ENCODE measurements around the gene ATP2B3.

ATP2B3 gene

DNA sequence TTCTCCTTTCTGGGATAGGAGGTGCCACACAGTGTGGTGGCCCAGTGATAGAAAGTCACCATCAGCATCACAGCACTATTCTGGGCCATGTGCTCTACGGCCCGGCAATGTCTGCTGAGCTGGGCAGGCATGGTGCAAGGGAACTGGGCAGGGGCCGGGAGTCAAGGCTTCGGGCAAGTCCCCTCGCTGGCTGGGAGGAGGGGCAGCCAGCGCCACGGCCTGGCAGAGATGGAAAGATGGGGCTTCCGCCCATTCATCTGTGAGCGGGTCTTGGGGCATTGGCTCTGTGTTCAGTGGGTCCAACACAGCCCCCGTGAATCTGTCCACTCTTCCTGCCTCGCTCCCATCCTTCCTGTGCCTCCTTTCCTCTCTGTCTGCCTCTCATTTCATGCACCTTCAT is 7.1 kb upstream of the ATP2B3 start:
- H3K4me1 ChIP-seq (ENCODE audit: control insufficient read depth, insufficient read depth, low read length, poor library complexity, severe bottlenecking), result no peaks in the 10 kb centered on the region
- 86 to 92% methylated on average over 6 to 7 of the region's 11 CpGs for WGBS, 2 experiments (ENCODE audit: insufficient coverage in 2 of 2)
- no peak overlapping the region for H3K27ac ChIP-seq (ENCODE audit: low read depth, low read length, severe bottlenecking)
- no peaks in the 10 kb centered on the region for H3K36me3 ChIP-seq (ENCODE audit: control insufficient read depth, insufficient read depth, low read length)
- H3K9me3 ChIP-seq (ENCODE audit: control insufficient read depth, low read length), result no peaks in the 10 kb centered on the region
- no peak overlapping the region for H3K4me3 ChIP-seq (ENCODE audit: extremely low read depth, insufficient read depth, low read length, poor library complexity, severe bottlenecking)

DNA sequence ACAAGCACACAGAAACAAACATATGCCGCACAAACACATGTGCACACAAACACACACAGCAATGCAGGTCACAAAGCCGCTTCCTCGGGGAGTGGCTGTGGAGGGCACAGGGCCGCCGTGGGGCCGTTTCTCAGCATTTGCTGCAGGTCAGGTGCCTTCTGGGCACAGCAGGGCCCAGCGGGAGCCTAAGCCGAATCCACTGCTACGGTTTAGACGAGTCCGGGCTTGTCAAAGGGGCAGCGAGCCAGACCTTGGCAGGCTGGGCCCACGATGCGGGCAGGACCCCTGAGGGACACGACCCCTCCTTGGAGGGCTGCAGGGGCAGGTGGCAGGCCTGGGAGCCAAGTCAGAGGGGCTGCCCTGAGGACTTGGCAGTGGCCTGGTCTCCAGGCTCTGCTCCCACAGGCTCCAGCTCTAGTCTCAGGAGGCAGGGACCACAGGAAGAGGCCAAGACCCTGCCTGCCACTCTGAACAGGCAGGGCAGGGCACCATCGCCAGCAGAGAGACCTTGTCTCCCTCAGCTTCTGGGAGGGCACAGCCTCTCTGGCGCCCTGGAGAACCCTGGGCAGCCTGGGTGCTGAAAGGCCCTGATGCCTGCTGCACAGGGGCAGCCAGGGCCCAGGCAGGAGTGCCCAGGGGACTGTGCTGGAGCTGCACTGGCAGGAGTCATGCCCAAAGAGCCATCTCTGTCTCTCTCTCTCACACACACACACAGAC is 5.5 kb upstream of the ATP2B3 start:
- H3K4me3 ChIP-seq (ENCODE audit: extremely low read depth, insufficient read depth, low read length, poor library complexity, severe bottlenecking), result no peak overlapping the region
- H3K36me3 ChIP-seq (ENCODE audit: control insufficient read depth, insufficient read depth, low read length), result no peaks in the 10 kb centered on the region
- no peaks in the 10 kb centered on the region for H3K9me3 ChIP-seq (ENCODE audit: control insufficient read depth, low read length)
- WGBS, 2 experiments (ENCODE audit: insufficient coverage in 2 of 2), result 88 to 90% methylated on average over 7 to 15 of the region's 17 CpGs
- H3K27ac ChIP-seq (ENCODE audit: low read depth, low read length, severe bottlenecking), result no peak overlapping the region
- no peaks in the 10 kb centered on the region for H3K4me1 ChIP-seq (ENCODE audit: control insufficient read depth, insufficient read depth, low read length, poor library complexity, severe bottlenecking)

DNA sequence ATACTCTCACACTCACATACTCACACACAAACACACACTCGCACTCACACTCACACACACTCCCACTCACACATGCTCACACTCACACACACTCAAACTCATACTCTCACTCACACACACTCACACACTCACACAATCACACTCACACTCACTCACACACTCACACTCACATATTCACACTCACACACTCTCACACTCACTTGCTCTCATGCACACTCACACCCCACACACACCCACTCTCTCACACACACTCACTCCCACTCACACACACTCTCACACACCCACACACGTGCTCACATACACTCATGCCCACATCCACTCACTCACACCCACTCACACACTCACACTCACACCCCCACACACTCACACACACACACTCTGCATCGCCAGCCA is 4.9 kb upstream of the ATP2B3 start:
- Histone ChIP-seq H3K4me3 (ENCODE audit: extremely low read depth, insufficient read depth, low read length, poor library complexity, severe bottlenecking) (no peak overlapping the region), H3K27ac (ENCODE audit: low read depth, low read length, severe bottlenecking) (no peak overlapping the region), H3K9me3 (ENCODE audit: control insufficient read depth, low read length) (no peaks in the 10 kb centered on the region), H3K4me1 (ENCODE audit: control insufficient read depth, insufficient read depth, low read length, poor library complexity, severe bottlenecking) (no peaks in the 10 kb centered on the region), H3K36me3 (ENCODE audit: control insufficient read depth, insufficient read depth, low read length) (no peaks in the 10 kb centered on the region)
- 50 to 80% methylated on average over 1 to 2 of the region's 3 CpGs for WGBS, 2 experiments (ENCODE audit: insufficient coverage in 2 of 2)

DNA sequence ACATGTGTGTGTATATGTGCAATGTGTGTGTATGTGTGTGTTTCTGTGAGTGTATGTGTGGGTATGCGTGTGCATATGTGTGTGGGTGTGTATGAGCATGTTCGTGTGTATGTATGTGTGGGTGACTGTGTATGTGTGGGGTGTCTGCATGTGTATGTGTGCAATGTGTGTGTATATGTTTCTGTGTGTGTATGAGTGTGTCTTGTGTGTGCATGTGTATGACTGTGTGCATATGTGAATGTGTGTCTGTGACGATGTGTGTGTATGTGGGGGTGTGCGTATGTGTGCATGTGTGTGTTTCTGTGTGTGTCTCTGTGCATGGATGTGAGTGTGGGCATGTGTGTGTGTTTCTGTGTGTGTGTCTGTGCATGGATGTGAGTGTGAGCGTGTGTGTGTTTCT is 4.2 kb upstream of the ATP2B3 start:
- H3K9me3 ChIP-seq (ENCODE audit: control insufficient read depth, low read length), result no peaks in the 10 kb centered on the region
- H3K36me3 ChIP-seq (ENCODE audit: control insufficient read depth, insufficient read depth, low read length), result no peaks in the 10 kb centered on the region
- no peaks in the 10 kb centered on the region for H3K4me1 ChIP-seq (ENCODE audit: control insufficient read depth, insufficient read depth, low read length, poor library complexity, severe bottlenecking)
- WGBS, 2 experiments (ENCODE audit: insufficient coverage in 2 of 2), result 61 to 100% methylated on average over 1 to 3 of the region's 5 CpGs
- H3K27ac ChIP-seq (ENCODE audit: low read depth, low read length, severe bottlenecking), result no peak overlapping the region
- no peak overlapping the region for H3K4me3 ChIP-seq (ENCODE audit: extremely low read depth, insufficient read depth, low read length, poor library complexity, severe bottlenecking)

DNA sequence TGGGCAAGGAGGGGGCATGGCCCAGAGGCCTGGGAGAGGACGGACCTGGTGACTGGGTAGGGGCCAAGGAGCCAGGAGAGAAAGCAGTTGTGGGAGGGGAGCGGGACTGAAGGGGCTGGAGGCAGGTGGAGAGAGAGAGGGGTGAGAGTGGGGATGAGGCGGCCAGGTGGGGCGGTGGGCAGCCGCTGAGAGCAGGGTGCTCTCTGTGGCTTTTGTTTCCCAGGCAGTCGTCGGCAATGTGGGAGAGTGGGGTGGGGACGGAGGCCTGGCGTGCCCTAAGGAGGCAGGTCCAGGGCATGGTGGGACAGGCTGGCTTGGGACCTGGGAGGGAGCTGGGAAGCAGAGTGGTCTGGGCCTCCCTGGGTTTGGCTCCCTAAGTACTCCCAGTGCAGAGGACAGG is 3.2 kb upstream of the ATP2B3 start:
- Histone ChIP-seq H3K4me1 (ENCODE audit: control insufficient read depth, insufficient read depth, low read length, poor library complexity, severe bottlenecking) (no peaks in the 10 kb centered on the region), H3K27ac (ENCODE audit: low read depth, low read length, severe bottlenecking) (no peak overlapping the region), H3K9me3 (ENCODE audit: control insufficient read depth, low read length) (no peaks in the 10 kb centered on the region), H3K4me3 (ENCODE audit: extremely low read depth, insufficient read depth, low read length, poor library complexity, severe bottlenecking) (no peak overlapping the region), H3K36me3 (ENCODE audit: control insufficient read depth, insufficient read depth, low read length) (no peaks in the 10 kb centered on the region)
- 86 to 92% methylated on average over 2 to 5 of the region's 9 CpGs for WGBS, 2 experiments (ENCODE audit: insufficient coverage in 2 of 2)

DNA sequence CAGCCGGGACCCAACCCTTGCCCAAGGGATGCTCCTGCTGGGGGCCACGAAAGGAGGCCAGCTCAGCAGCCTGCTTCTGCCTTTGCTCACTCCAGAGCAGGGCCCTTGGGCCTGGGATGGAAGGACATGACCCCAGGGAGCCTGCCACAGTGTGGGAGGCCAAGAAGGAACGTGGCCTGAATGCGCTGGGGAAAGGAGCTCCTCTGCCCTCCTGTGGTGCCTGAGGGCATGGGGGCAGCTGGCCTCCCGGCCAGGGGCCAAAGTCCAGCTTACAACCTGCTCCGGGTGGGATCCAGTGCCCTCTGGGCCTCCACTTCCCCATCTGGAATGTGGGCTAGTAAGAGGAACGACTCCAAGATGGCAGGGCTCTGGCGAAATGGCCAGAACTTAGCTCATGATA is 2.0 kb upstream of the ATP2B3 start:
- Histone ChIP-seq H3K36me3 (ENCODE audit: control insufficient read depth, insufficient read depth, low read length) (no peaks in the 10 kb centered on the region), H3K4me1 (ENCODE audit: control insufficient read depth, insufficient read depth, low read length, poor library complexity, severe bottlenecking) (no peaks in the 10 kb centered on the region), H3K27ac (ENCODE audit: low read depth, low read length, severe bottlenecking) (no peak overlapping the region), H3K4me3 (ENCODE audit: extremely low read depth, insufficient read depth, low read length, poor library complexity, severe bottlenecking) (no peak overlapping the region), H3K9me3 (ENCODE audit: control insufficient read depth, low read length) (no peaks in the 10 kb centered on the region)
- 70 to 93% methylated on average over 3 to 7 of the region's 8 CpGs for WGBS, 2 experiments (ENCODE audit: insufficient coverage in 2 of 2)

DNA sequence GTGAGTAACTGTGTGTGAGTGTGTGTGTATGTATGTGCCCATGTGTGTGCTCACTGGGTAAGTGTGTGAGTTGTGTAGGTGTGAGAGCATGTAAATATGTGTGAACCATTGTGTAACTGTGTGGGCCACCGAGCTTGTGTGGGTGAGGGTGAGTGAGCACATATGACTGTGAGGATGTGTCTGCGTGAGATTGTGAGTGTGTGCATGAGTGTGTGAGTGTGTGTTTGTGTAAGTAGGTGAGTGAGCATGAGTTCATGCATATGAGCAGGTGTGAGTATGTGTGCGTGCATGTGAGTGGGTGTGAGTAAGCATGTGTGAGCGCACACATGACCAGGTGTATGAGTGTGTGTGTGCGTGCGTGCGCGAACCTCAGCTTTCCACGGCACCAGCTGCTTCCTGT is 1.4 kb upstream of the ATP2B3 start:
- 80 to 95% methylated on average over 3 to 9 of the region's 9 CpGs for WGBS, 2 experiments (ENCODE audit: insufficient coverage in 2 of 2)
- Histone ChIP-seq H3K27ac (ENCODE audit: low read depth, low read length, severe bottlenecking) (no peak overlapping the region), H3K36me3 (ENCODE audit: control insufficient read depth, insufficient read depth, low read length) (no peaks in the 10 kb centered on the region)

DNA sequence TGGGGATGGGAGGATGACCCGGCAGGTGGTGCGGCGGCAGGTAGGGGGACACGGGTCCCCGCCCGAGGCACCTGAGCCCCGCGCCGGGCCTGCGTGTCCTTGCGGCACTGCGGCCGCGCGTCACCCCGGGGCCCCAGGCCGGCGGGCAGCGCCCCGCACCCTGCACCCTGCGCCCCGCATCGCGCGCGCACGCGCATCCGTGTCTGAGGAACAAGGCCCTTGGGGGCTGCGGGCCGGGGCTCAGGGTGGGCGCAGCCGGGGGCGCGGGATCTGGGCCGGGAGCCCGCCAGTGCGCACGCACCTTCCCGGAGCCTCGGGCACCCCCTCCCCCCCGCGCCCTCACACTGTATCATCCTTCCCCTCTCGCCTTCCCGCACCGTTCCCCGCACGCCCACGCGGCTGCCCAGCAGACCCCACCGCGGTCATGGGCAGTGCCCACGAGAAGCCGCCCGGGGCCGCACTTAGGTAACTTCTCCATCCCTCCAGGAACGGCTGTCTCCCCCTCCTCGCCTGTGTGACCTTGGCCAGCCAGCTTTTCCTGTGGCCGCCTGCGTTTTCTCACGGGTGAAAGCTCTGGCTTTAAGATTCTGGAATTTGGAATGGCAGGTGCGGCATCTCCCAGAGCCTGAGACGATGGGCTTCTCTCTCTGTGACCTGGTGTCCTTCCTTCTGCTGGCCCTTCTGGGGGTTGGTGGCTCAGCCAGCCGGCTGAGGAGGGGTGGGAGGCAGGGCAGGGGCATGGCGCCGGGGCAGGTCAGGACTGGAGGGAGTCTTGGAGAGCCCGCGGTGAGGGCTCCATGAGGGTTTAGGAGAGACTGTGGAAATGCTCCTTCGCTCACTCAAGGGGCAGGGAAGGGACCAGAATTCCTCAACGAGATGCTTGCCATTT is 748 bp downstream of the ATP2B3 start:
- 4 to 6% methylated on average over 11 to 17 of the region's 70 CpGs for WGBS, 2 experiments (ENCODE audit: insufficient coverage in 2 of 2)
- no peak overlapping the region for H3K27ac ChIP-seq (ENCODE audit: low read depth, low read length, severe bottlenecking)
- H3K9me3 ChIP-seq (ENCODE audit: control insufficient read depth, low read length), result no peaks in the 10 kb centered on the region
- no peak overlapping the region for H3K4me3 ChIP-seq (ENCODE audit: extremely low read depth, insufficient read depth, low read length, poor library complexity, severe bottlenecking)
- H3K4me1 ChIP-seq (ENCODE audit: control insufficient read depth, insufficient read depth, low read length, poor library complexity, severe bottlenecking), result no peaks in the 10 kb centered on the region
- no peaks in the 10 kb centered on the region for H3K36me3 ChIP-seq (ENCODE audit: control insufficient read depth, insufficient read depth, low read length)

More for the DNA sequence above, 1.4 kb upstream of the ATP2B3 start:
- Histone ChIP-seq H3K4me3 (ENCODE audit: extremely low read depth, insufficient read depth, low read length, poor library complexity, severe bottlenecking) (no peak overlapping the region), H3K9me3 (ENCODE audit: control insufficient read depth, low read length) (no peaks in the 10 kb centered on the region), H3K4me1 (ENCODE audit: control insufficient read depth, insufficient read depth, low read length, poor library complexity, severe bottlenecking) (no peaks in the 10 kb centered on the region)

DNA sequence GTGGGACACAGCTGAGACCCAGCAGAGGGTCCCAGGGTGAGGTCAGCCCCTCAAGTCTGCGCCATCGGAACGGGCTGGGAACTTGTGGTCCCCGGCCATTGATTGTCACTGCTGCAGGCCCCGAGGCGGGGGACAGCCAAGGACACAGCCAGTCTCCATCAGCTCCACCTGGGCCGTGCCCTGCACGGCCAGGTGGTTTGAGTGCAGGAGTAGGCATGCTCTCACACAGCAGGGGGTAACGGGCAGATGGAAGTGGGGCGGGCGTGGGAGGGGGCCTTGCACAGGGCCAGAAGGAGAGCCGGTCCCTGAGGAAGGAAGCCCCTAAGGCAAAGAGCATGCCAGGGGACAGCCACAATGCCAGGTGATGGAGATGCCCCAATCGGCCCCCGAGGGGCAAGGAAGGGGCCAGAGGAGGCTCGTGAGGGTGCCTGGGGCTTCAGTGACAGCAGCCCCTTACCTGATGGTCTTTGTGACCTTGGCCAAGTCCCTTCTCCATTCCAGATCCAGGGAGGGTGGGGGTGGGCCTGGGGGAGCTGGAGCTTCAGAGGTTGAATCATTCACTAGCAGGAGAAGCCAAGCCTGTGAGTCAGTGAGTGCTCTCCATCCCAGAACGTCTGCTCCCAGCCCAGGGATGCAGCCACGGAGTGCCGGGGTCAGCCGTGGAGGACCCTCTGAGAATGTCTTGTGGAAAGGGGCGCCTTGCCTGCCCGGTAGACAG is 2.3 kb downstream of the ATP2B3 start:
- Histone ChIP-seq H3K9me3 (ENCODE audit: control insufficient read depth, low read length) (no peaks in the 10 kb centered on the region), H3K36me3 (ENCODE audit: control insufficient read depth, insufficient read depth, low read length) (no peaks in the 10 kb centered on the region), H3K4me1 (ENCODE audit: control insufficient read depth, insufficient read depth, low read length, poor library complexity, severe bottlenecking) (no peaks in the 10 kb centered on the region), H3K27ac (ENCODE audit: low read depth, low read length, severe bottlenecking) (no peak overlapping the region), H3K4me3 (ENCODE audit: extremely low read depth, insufficient read depth, low read length, poor library complexity, severe bottlenecking) (no peak overlapping the region)
- WGBS, 2 experiments (ENCODE audit: insufficient coverage in 2 of 2), result 57 to 63% methylated on average over 5 to 12 of the region's 21 CpGs

DNA sequence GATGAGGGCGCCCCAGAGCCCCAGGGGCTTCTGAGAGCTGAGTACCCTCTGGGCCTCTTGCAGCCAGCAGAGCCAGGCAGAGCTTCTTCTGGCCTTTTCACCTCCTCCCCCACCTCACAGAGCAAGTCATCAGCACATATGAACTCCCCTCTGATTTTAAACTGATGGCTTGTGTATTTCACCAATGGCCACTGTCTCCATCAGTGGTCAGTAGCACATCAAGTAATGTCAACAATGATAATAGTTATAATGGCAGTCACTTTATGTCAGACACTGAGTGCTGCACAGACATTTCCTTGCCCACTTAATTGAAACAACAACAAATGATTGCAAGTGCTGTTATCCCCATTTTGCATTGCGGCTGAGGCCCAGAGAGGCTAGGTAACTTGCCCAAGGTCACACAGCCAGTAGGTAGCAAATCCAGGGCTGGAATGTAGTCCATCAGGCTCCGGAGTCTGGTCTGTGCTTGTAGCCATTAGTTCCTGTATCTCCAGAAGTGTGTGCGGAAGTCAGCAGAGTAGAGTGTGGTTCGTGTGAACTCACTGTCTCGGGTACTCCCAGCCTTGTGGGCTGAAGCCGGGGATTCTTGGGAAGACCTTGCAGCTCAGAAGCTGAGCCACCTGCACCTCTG is 3.0 kb downstream of the ATP2B3 start:
- Histone ChIP-seq H3K36me3 (ENCODE audit: control insufficient read depth, insufficient read depth, low read length) (no peaks in the 10 kb centered on the region), H3K9me3 (ENCODE audit: control insufficient read depth, low read length) (no peaks in the 10 kb centered on the region), H3K4me1 (ENCODE audit: control insufficient read depth, insufficient read depth, low read length, poor library complexity, severe bottlenecking) (no peaks in the 10 kb centered on the region), H3K4me3 (ENCODE audit: extremely low read depth, insufficient read depth, low read length, poor library complexity, severe bottlenecking) (no peak overlapping the region), H3K27ac (ENCODE audit: low read depth, low read length, severe bottlenecking) (no peak overlapping the region)
- WGBS, 2 experiments (ENCODE audit: insufficient coverage in 2 of 2), result 95 to 100% methylated on average over 2 to 6 of the region's 7 CpGs
